CD4-positive, alpha-beta T cell treated with Interleukin-2 at 100 ng/mL for 4 hours (primary cell): Measurements from ENCODE around the gene TNF.

Source experiments
- DNase-seq: peaks from one replicate; pipeline ENCODE4 v3.0.0-alpha.2; 2020; ENCODE audit warnings: low spot score

TNF gene

DNA sequence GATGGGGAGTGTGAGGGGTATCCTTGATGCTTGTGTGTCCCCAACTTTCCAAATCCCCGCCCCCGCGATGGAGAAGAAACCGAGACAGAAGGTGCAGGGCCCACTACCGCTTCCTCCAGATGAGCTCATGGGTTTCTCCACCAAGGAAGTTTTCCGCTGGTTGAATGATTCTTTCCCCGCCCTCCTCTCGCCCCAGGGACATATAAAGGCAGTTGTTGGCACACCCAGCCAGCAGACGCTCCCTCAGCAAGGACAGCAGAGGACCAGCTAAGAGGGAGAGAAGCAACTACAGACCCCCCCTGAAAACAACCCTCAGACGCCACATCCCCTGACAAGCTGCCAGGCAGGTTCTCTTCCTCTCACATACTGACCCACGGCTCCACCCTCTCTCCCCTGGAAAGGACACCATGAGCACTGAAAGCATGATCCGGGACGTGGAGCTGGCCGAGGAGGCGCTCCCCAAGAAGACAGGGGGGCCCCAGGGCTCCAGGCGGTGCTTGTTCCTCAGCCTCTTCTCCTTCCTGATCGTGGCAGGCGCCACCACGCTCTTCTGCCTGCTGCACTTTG lies at the start of gene TNF:
Gene TNF (plus strand): TSS at position 231 of the 567 bp plus-strand sequence. CDS start 177 bp downstream, at position 408.
- peak; percentile 91 for DNase-seq

DNA sequence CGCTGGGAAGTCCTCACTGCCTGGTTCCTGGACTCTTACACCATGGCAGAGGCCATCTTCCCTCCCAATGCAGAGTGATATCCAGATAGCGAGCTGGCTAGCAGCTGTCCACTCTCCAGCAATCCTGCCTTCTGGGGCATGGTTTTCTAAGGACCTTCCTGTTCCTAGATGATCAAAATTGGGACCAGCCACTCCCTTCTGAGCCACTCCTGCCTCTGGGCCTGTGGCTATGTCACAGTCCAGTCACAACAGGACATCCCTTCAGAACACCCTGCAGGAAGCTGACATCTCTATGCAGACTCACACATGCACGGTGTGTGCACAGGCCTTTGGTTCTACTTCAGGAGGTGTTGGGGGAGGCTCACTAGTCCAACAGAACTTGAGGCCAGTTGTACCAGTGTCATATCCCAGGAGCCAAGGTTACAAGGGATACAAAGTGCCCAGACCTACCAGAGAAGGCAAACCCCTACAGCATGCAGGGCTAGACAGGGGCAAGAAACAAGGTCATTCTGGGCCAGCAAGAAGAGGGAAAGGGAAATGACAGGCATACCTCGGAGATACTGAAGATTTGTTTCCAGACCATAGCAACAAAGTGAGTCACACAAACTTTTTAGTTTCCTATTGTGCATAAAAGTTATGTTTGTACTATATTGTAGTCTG lies 49.3 kb upstream of the TNF start:
- DNase-seq = no peak

DNA sequence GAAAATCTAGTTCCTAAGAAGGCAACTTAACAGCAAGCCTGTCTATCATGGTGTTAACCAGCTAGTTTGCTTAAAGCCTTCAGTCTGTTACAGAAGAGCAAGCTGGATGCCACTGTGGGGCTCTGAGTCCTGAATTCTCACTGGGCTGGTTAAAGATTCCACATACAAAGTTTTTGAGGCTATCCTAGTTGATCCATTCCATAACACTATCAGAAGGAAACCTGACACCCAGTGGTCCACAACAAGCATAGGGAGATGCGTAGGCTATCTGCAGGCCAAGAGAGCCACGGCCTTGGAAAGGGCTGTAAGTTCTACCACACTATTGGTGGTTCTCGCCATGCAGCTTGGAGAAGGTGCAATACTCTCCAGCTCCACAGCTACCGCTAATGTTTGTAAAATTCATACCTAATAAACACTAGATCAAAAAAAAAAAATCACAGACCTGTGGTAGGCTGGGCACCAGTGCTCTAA lies 47.0 kb upstream of the TNF start:
- DNase-seq = no peak

DNA sequence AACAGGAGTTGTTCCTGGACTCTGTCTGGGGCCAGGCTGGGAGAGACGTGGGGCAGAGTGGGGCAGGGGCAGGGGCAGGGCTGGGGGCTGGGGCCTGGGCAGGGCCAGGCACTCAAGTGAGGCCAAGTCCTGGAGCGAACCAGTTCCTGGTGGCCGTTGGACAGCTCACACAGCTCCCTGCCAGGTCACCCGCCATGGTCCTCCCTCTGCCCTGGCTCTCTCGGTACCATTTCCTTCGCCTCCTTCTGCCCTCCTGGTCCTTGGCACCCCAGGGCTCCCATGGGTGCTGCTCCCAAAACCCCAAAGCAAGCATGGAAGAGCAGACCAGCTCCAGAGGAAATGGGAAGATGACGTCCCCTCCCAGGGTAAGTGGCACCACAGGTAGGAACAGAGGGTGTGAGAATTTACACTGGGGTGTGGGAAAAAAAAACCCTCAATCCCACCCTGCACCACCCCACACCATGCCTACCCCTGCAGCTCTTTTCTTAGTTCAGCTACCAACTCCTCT lies 46.5 kb upstream of the TNF start, which contains the start of gene MCCD1:
Gene MCCD1 (plus strand): TSS at position 142 of the 508 bp plus-strand sequence. CDS start 53 bp downstream, at position 195.
- no peak for DNase-seq

DNA sequence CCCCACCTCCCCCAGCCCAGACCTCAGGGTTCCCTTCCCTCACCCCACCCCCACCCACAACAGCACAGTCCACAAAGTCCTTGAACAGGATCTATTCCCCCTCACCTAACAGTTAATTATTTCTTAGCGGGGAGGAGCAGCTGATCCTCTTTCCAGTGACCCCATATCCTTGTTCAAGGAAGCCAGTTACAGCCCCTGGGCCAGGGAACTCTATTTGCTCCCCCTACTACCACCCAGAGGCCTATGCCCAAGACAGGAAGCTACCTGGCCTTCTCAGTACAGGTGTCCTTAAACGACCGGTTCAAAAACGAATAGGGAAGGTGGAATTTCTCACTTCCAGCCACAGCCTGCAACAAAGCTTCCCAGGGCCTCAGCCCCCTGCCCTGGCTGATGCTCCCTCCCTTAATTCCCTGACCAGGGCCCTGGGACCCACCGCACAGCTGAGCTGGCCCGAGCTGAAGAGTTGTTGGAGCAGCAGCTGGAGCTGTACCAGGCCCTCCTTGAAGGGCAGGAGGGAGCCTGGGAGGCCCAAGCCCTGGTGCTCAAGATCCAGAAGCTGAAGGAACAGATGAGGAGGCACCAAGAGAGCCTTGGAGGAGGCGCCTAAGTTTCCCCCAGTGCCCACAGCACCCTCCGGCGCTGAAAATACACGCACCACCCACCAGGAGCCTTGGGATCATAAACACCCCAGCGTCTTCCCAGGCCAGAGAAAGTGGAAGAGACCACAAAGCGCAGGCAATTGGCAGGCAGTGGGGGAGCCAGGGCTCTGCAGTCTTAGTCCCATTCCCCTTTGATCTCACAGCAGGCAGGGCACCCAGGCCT lies 45.8 kb upstream of the TNF start:
- DNase-seq = no peak

DNA sequence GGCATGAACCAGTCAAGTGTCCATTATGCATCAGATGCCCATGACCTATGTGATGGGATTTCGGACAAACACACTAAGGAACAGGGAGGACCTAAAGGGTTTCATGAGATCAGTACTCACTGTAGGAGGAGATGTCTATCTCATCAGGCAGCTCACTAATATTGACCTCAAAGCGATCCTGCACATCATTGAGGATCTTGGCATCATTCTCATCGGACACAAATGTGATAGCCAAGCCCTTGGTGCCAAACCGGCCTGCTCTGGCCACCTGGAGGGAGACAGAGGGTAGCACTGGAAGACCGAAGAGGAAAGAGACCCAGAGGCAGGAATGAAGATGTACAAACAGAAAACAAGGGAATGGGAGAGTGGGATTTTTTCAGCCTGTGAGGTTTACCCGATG lies 44.7 kb upstream of the TNF start:
- DNase-seq = no peak

DNA sequence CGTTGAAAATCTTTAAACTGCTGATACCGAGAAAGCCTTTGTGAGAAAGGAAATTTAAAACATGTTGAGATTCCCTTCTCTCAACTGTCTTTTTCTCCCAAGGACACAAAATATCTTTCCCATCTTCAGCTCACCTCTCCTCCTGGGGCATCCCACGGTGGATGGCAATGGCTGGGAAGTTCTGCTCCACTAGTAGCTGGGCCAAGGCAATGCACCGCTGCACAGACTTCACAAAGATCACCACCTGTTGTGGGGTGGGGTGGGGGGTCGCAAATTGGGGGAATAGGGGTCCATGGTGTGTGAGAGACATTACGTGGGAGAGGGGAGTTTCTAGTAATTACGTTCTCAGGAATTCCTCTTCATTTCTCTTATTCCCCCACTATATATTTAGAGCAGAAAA lies 44.2 kb upstream of the TNF start:
- no peak for DNase-seq

DNA sequence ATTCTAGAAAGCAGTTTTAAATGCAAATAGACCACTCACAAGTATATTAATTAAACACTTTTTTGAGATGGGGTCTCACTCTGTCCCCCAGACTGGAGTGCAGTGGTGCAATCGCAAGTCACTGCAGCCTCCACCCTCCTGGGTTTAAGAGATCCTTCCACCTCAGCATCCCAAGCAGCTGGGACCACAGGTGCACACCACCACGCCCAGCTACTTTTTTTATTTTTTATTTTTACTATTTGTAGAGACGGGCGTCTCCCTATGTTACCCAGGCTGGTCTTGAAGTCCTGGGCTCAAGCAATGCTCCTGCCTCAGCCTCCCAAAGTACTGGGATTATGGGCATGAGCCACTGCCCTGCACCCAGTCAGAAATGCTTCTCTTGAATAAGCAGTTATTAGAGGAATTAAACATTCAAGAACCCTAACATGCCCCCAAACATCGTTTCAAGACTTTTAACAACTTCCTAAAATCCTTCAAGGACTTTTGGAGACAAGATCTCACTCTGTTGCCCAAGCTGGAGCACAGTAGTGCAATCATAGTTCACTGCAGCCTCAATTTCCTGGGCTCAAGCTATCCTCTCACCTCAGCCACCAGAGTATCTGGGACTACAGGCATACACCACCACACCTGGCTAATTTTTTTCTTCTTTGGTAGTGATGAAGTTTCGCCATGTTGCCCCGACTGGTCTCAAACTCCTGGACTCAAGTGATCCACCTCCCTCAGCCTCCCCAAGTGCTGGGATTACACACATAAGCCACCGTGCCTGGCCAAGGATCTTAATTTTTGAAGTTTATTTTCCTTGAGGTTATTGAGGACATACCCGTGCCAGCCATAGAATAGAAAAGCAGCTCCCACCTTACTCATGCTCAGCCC lies 43.4 kb upstream of the TNF start:
- DNase-seq = no peak

DNA sequence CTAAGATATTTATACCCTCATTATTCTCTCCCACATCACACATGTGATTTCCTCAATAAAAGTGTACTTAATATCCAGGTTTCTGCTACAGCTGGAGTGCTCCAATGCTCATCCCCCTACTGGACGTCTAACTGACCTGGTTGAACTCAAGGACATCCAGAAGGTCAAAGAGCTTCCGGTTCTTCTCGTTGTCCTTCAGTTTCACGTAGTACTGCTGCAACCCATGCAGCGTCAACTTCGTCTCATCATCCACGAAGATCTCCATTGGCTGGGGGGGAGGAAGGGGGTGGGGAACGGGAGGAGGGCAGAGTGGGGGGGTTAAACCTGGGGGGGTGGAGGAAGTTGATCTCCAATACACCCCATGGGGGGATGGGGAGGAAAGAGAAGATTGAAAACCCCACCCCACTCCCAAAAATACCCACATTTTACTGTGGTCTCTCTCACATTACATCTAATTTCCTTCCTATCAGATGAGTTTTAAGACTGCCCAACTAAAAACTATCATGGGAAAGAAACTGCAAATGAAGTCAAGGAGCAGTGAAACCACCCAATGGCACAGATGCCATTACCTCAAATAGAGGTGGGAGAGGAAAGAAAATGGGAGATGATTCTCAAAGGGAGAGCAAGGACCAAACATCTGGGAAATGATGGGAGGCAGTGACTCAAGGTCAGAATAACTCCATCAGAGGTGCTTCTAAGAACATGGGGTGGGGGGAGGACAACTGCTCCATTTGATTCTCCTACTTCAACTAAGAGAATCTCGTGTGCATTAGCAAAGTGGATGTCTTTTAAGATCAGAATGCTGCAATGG lies 42.5 kb upstream of the TNF start:
- no peak for DNase-seq

DNA sequence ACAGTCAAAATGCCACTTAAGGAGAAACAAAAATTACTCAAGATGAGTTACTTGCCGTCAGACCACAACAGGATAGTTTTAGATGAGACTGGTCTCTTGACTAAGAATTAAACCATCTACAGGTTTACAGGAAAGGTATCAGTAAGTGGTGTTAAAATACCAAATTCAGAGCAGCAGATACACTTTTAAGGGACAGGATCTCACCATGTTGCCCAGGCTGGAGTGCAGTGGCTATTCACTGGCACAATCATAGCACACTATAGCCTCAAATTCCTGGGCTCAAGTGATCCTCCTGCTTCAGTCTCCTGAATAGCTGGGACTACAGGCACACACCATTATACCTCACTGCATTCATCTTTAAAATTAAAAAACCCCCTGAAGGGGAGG lies 41.9 kb upstream of the TNF start:
- DNase-seq = no peak

DNA sequence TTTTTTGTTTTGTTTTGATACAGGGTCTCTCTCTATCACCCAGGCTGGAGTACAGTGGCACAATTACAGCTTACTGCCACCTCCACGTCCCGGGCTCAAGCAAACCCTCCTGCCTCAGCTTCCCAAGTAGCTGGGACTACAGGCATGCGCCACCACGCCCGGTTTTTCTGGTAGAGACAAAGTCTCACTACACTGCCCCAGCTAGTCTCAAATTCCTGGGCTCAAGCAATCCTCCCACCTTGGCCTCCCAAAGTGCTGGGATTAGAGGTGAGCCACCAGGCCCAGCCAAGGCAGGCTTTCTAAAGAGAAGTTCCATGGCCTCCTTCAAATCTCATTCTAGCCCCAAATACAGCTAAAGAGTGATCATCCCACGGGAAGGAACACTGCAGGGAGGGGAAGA lies 41.4 kb upstream of the TNF start:
- no peak for DNase-seq

DNA sequence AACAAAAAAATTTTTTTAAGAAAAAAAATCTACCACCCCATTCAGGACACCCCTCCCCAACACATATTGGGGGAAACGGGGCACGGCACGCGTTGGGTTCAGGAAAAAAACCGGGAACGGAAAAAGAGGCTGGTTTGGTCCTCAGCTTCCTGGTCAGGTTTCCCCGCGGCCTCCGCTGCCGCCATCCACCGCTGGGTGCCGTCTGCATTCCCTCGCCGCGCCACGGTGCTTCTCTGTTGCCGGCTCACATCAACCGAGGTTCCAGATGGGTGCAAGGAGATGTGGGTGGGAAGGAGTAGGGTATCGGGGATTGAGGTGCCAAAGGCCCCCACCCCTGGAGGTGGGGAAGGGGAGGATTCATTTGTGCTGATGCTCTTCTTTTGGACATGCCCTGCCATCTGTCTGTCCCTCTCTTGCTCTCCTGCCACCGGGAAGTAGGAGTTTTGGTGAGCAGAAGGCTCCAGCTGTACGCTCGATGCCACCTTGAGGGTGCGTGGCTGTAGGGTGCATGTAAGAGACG lies 40.8 kb upstream of the TNF start:
- no peak for DNase-seq

DNA sequence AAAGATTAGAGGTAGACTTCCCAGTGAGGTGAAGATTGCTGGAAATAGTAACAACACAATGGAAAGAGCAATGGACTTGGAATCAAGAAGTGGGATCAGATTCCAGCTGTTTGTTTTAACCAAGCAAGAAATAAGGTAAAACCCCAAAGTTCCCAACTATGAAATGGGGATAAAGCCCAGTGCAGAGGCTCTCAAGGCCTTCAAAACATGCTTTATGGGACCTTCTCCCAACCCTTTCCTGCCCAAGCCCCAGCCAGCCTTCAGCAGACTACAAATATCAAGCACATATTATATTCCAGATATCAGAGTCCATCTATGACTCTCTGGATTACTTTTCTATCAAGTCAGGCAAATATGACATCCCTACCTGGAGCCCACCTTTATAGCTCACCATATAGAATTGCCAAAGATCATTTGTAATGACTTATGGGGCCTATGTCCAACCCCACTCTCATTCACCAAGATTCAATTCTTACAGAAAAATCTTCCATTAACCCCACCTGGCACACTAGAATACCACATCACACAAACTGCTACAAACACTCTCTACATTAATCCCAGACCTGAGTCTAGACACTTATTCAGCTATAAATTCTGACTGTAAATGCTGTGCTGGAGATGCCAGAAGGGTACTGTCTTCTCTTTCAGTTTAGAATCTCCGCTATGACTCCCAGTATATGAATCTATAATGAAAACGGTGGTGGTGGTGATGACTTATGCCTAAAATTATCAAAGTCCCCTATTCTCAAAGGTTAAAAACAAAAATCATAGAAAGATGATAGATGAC lies 39.6 kb upstream of the TNF start:
- DNase-seq = no peak

DNA sequence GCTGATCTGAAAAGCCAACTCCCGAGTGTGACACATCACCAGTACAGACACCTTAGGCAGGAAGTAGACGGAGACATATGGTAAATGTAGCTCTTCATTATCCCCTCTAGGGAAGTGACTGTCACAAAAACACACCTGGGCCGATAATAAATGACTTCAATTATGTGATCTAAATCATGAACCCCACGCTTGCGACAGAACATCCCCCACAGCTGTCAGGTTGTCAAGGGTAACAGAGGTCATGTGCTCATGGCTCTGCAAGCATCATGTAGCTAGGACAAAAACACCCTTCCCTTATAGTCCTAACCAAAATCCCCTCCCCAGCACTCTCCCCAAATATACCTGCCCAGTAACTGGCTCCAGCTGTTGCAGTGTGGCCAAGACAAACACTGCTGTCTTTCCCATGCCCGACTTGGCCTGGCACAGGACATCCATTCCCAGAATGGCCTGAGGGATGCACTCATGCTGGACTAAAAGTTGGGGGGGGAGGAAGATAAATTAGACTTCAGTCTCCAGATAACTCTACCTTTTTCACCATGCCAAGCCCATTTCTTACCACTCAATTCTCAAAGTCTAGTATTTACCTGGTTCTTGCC lies 36.5 kb upstream of the TNF start:
- DNase-seq = peak; percentile 44

DNA sequence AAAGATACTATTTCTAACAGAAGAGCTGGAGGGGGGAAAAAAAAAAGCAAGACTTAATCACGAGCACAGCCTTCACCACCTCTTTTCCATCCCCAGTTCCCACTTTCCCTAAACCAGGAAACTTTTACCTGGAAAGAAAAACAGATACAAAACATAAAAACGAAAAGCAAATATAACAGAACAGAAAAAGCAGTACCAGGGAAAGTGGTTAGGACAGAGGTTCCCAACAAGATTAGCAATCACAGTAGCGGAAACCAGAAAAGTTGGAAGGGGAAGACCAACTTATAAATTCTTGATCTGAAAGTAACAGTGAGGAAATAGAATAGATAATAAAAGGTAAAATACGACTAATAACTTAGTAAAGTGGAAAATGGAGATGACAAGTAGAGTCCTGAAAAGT lies 34.7 kb upstream of the TNF start:
- DNase-seq = no peak

DNA sequence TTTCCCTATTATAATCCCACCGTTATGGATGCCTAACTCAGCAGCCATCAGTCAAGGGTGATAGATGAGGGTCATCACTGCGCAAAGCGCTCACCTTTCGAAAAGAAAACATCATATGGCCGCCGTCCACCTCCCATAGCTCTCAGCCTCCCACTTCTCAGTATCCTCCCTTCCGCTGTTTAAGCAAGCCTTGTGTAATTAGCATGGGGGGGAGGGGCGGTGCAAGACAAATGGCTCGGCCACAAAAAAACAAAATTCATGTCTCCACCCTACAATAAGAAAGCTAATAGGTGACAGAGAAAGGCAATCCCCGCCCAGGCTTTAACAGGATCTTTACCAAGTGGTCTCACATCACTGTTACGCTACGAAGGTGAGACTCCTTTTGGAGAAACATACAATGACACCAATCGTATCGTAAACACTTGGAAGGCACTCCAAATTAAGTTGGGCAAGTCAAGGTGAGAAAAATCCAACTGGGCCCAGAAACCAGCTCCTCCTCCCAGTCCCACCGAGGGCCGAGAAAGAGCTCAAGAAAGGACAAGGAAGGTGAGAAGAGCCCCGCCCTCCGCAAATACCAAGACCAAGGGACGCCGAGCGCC lies 34.2 kb upstream of the TNF start:
- peak; percentile 82 for DNase-seq

DNA sequence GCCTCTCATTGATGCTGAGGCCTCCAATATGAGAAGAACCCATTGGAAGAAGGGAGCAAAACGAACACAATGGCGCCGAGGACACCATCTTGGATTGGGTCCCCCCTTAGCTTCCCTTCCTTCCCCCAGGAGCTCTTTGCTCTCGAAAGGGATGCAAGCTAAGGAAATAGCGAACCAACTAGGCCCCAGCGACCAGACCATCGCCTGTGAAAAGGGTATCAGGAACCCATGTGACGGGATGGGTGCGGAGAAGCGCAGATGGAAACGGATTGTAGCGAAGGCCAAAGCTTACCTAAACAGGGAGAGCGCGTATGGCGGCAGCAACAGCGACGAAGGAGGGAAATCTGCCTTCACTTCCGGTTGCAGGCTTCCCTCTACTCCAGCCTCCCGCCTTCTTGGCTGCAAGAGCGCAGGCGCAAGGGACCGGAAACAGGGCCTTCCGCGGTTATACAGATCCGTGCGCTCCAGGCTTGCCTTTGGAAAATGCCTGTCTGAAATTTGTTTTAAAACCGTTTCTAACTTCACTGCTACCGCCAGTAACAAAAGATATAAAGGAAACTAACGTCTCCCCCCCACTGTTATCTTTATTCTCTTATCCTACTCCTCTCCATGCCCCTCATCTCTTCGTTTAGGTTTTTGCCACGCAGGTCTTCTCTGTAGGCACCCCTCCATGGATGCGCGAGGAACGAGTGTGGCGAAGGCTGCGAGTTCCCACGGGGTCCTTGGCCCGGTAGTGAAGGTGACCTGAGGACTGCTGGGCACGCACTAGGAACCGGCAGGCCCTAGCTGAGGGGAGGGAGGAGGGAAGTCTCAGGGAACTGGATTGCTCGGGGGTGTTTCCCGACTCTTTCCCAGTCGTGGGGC lies 33.5 kb upstream of the TNF start, which contains the start of gene DDX39B:
Gene DDX39B (minus strand): TSS at position 346 of the 864 bp plus-strand sequence. CDS start 1,471 bp downstream, outside the sequence.
- peak; percentile 96 for DNase-seq

DNA sequence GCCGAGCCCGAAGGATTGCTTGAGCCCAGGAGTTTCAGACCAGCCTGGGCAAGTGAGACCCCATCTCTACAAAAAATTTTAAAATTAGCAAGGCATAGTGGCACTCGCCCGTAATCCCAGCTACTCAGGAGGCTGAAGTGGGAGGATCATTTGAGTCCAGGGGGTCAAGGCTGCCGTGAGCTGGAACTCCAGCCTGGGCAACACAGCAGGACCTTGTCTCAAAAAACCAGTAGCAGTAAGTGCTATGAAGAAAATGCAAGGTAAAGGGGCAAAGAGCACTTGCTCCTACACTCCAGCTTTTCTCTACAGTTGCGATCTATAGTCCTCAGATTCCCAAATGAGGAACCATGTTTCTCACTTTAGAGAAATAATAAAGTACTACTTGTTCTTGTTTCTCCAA lies 31.7 kb upstream of the TNF start:
- DNase-seq = no peak
